ENCODE results near the gene PCP4L1. TPM values are rescaled to one million over a fixed set of nuclear protein-coding genes. Genes with fewer than 3 reads are reported as not detected.

PCP4L1 gene
- total RNA-seq, 6 donors from 2014 or later, result 1.0 to 8.1 (median 5.0) TPM

GRCh38 chr1:161229896-161230295 lies 28.6 kb upstream of the PCP4L1 start:
- H3K9me3 ChIP-seq, result no peaks in the 10 kb centered on the region
- TF ChIP-seq EP300 (IDR thresholded peaks at IDR 0.05) (no peak), POLR2A (IDR thresholded peaks at IDR 0.05) (no peak)

GRCh38 chr1:161230762-161231161 lies 27.8 kb upstream of the PCP4L1 start:
- peaks cover 4 to 31% (median 24%) of the 10 kb centered on the region in 4 donors for H3K36me3 ChIP-seq
- peaks cover 10 to 22% (median 20%) of the 10 kb centered on the region in 4 donors for H3K4me1 ChIP-seq
- WGBS, 2 donors, result 97 to 99% methylated on average over 7 of the region's 7 CpGs
- no peak overlapping the region for H3K4me3 ChIP-seq
- H3K27ac ChIP-seq, result no peak overlapping the region
- DNase-seq (no peak), ATAC-seq (ENCODE audit: low FRiP score in 2 of 2) (no peak)
- H3K27me3 ChIP-seq, result no peaks in the 10 kb centered on the region
- H3K9me3 ChIP-seq, result no peaks in the 10 kb centered on the region
- TF ChIP-seq POLR2AphosphoS5 (IDR thresholded peaks at IDR 0.05), result no peak
- no peak for TF ChIP-seq EP300 (IDR thresholded peaks at IDR 0.05)
- TF ChIP-seq CTCF (IDR thresholded peaks at IDR 0.05), result no peak
- TF ChIP-seq POLR2A (IDR thresholded peaks at IDR 0.05), result no peak

More at GRCh38 chr1:161229896-161230295, 28.6 kb upstream of the PCP4L1 start:
- ATAC-seq (ENCODE audit: low FRiP score in 2 of 2) (no peak), DNase-seq (no peak)
- no peaks in the 10 kb centered on the region for H3K27me3 ChIP-seq
- 61 to 66% methylated on average over 3 of the region's 3 CpGs for WGBS, 2 donors
- H3K4me3 ChIP-seq, result no peak overlapping the region
- peaks cover 13 to 29% (median 26%) of the 10 kb centered on the region in 4 donors for H3K4me1 ChIP-seq
- no peak overlapping the region for H3K27ac ChIP-seq
- H3K36me3 ChIP-seq, result peaks cover 4 to 31% (median 24%) of the 10 kb centered on the region in 4 donors

- Histone ChIP-seq H3K27me3 (no peaks in the 10 kb centered on the region), H3K4me3 (no peak overlapping the region), H3K9me3 (no peaks in the 10 kb centered on the region), H3K4me1 (peaks cover 0 to 1% (median under 1%) of the 10 kb centered on the region in 4 donors), H3K36me3 (peaks cover 4 to 31% (median 22%) of the 10 kb centered on the region in 4 donors), H3K27ac (no peak overlapping the region)
- 82 to 86% methylated on average over 9 of the region's 9 CpGs for WGBS, 2 donors
- ATAC-seq (ENCODE audit: low FRiP score in 2 of 2) (no peak), DNase-seq (no peak)
- TF ChIP-seq POLR2A (IDR thresholded peaks at IDR 0.05) (no peak), POLR2AphosphoS5 (IDR thresholded peaks at IDR 0.05) (no peak), CTCF (IDR thresholded peaks at IDR 0.05) (no peak), EP300 (IDR thresholded peaks at IDR 0.05) (no peak)
Observed at GRCh38 chr1:161233102-161233501, 25.4 kb upstream of the PCP4L1 start.

- TF ChIP-seq CTCF (IDR thresholded peaks at IDR 0.05) (no peak), POLR2A (IDR thresholded peaks at IDR 0.05) (no peak)
- Histone ChIP-seq H3K27ac (no peak overlapping the region), H3K4me3 (no peak overlapping the region), H3K9me3 (no peaks in the 10 kb centered on the region), H3K36me3 (no peaks in the 10 kb centered on the region), H3K4me1 (no peaks in the 10 kb centered on the region), H3K27me3 (no peaks in the 10 kb centered on the region)
- DNase-seq (no peak), ATAC-seq (ENCODE audit: low FRiP score in 2 of 2) (no peak)
- 67 to 73% methylated on average over 5 of the region's 5 CpGs for WGBS, 2 donors
Observed at GRCh38 chr1:161235957-161236775, 22.4 kb upstream of the PCP4L1 start.

GRCh38 chr1:161238039-161238473 lies 20.5 kb upstream of the PCP4L1 start, which contains the start of gene NR1I3:
NR1I3 (minus strand) TSS chr1:161238203; CDS start chr1:161236565, 1,638 bp downstream.
- DNase-seq, result no peak
- no peaks in the 10 kb centered on the region for H3K9me3 ChIP-seq
- no peaks in the 10 kb centered on the region for H3K4me1 ChIP-seq
- WGBS, 2 donors, result 68 to 88% methylated on average over 3 to 4 of the region's 4 CpGs
- no peaks in the 10 kb centered on the region for H3K27me3 ChIP-seq
- TF ChIP-seq CTCF (IDR thresholded peaks at IDR 0.05), result no peak
- TF ChIP-seq POLR2AphosphoS5 (IDR thresholded peaks at IDR 0.05), result no peak
- TF ChIP-seq EP300 (IDR thresholded peaks at IDR 0.05), result no peak
- no peak for TF ChIP-seq POLR2A (IDR thresholded peaks at IDR 0.05)
- no peak within 1 kb of the TSS for H3K4me3 ChIP-seq
- H3K27ac ChIP-seq, result no peak within 1 kb of the TSS
- no peak for ATAC-seq (ENCODE audit: low FRiP score in 2 of 2)
- no peaks in the 10 kb centered on the region for H3K36me3 ChIP-seq
